Fibroblast of skin of abdomen (primary cell): ENCODE data around the gene CTTNBP2.
A peak's percentile ranks its signal among the peaks of the same experiment; 100 is the strongest.

Experiments used
- DNase-seq: peaks from one replicate; pipeline ENCODE4 v3.0.0-alpha.2; 2013

The CTTNBP2 gene

GRCh38 chr7:117682681-117683385 is 190.4 kb downstream of the CTTNBP2 start:
- DNase-seq, result no peak

- DNase-seq, result no peak
These were observed 194.1 kb downstream of the CTTNBP2 start for GRCh38 chr7:117679120-117679519.

GRCh38 chr7:117675497-117676435 is 197.5 kb downstream of the CTTNBP2 start:
- no peak for DNase-seq

- DNase-seq, result no peak
These were observed 198.6 kb downstream of the CTTNBP2 start for GRCh38 chr7:117674617-117675016.

- peak; percentile 32 for DNase-seq
These were observed 199.4 kb downstream of the CTTNBP2 start for GRCh38 chr7:117673839-117674238.

- no peak for DNase-seq
These were observed 199.9 kb downstream of the CTTNBP2 start for GRCh38 chr7:117673367-117673766.

- DNase-seq, result no peak
These were observed 200.8 kb downstream of the CTTNBP2 start for GRCh38 chr7:117672453-117672852.

- no peak for DNase-seq
These were observed 203.4 kb downstream of the CTTNBP2 start for GRCh38 chr7:117669818-117670217.

GRCh38 chr7:117667456-117667855 is 205.8 kb downstream of the CTTNBP2 start:
- peak; percentile 11 for DNase-seq

- no peak for DNase-seq
These were observed 206.6 kb downstream of the CTTNBP2 start for GRCh38 chr7:117666689-117667088.

GRCh38 chr7:117666031-117666430 is 207.2 kb downstream of the CTTNBP2 start:
- peak; percentile 37 for DNase-seq

- no peak for DNase-seq
These were observed 207.9 kb downstream of the CTTNBP2 start for GRCh38 chr7:117665368-117665767.

- DNase-seq, result no peak
These were observed 209.2 kb downstream of the CTTNBP2 start for GRCh38 chr7:117664047-117664446.

- DNase-seq, result no peak
These were observed 211.9 kb downstream of the CTTNBP2 start for GRCh38 chr7:117661328-117661727.
